ENCODE results near the gene LHCGR.

- TF ChIP-seq CTCF (IDR thresholded peaks at IDR 0.05) (no peak), POLR2A (IDR thresholded peaks at IDR 0.05) (no peak)
These were observed 58.6 kb downstream of the LHCGR start for GRCh38 chr2:48696881-48697280.

Measured in sigmoid colon (tissue), 3 donors.